SH-SY5Y (cell line): ENCODE results near the gene YEATS2.

Experiments used
- GATA2 ChIP-seq: IDR thresholded peaks from 2 replicates; pipeline ENCODE4 v1.6.1; 2011; ENCODE audit warnings: mild to moderate bottlenecking, low read depth, low read length
- GATA3 ChIP-seq: IDR thresholded peaks from 2 replicates; pipeline ENCODE4 v1.6.1; 2011; ENCODE audit warnings: low read depth, mild to moderate bottlenecking, low read length, moderate library complexity

DNA sequence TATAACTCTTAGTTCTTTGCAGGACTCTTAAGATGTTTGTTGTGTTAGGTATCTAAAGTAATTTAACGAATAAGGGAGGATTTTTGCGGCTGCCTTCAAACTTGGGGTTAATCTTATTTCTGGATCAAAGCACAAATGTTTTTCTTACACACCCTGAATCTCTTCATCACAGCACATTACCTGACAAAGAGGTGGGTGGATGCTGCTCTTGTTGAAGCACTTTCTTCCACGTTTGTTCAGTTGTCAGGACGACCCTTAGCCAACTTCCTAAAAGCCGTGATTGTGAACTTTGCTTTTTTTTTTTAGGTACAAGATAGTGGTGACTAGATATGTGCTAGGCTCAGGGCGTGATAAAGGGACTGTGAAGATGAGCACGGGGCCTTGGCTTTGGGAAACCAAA is 36.0 kb downstream of the YEATS2 start:
- no peak for TF ChIP-seq GATA2
- TF ChIP-seq GATA3: no peak
